Measurements from ENCODE around the gene KIF3B.
A peak's percentile ranks its signal among the peaks of the same experiment; 100 is the strongest.
"Not testable (repeated sequence)": the region's sequence is repeated elsewhere in the genome, so short reads cannot be mapped to it uniquely, and the experiment has no call there.

The KIF3B gene

DNA sequence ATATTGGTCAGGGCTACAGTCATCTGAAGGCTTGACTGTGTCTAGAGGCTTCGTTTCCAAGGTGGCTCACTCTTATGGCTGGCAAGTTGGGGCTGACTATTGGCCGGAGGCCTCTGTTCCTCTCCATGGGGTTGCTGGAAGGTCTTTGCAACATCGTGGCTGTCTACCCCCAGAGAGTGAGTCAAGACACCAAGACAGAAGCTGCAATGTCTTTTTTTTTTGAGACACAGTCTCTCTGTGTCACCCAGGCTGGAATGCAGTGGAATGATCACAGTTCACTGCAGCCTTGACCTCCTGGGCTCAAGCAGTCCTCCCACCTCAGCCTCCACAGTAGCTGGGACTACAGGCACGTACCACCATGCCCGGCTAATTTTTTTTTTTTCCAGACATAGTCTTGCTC is 29.4 kb upstream of the KIF3B start:
- DNase-seq = no peak

DNA sequence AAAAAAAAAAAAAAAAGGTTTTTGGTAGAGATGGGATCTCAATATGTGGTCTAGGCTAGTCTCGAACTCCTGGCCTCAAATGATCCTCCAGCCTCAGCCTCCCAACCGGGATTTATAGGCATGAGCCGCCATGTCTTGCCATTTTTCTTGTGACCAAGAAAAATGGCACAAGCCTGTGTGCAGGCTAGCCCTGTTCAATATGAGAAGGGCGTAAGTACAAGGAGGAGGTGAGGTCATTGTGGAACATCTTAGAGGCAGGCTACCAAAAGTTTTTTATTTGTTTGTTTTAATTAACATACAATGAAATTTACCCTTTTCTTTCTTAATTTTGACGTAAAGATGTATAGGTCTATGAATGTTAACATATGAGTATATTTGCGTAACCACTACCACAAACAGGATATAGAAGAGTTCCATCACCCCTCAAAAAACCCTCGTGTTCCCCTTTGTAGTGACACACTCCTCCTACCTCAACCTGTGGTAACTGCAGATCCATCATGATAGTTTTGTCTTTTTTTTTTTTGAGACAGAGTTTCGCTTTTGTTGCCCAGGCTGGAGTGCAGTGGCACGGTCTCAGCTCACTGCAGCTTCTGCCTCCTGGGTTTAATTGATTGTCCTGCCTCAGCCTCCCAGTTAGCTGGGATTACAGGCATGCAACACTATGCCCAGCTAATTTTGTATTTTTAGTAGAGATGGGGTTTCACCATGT is 28.3 kb upstream of the KIF3B start:
- DNase-seq = no peak

DNA sequence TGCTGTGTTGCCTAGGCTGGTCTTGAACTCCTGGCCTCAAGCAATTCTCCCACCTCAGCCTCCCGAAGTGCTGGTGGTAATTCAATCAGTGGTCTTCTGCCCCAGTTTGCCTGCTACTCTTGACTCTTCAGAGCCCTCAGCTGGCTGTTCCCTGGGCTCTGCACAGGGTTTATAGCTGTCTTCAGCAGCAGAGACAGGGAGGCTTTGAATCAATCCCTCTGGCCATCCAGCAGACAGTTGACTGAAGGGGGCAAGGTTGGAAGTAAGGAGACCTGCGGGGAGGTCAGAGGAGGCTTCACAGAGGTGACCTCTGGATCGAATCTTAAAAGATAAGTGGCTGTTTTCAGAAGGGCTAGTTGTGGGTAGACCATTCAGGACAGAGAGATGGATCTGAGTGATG is 26.0 kb upstream of the KIF3B start:
- no peak for DNase-seq

DNA sequence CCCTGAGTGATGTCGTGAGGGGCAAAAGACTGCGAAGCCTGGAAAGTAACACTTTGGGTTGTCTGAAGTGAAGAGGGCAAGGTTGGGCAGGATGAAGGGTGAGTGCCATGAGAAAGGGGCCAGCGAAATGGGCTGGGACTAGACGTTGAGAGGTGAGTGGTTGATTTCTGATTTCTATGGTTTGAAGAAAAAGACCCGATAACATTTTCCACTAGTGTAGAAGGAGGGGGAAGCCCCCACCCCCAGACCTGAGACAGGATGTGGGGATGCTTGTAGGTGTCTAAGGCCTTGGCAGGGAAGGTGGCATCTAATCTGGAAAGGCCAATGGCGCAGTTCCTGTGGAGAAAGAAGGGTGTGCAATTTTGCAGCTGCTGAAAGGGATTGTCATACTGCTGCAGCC is 25.3 kb upstream of the KIF3B start:
- DNase-seq = no peak

DNA sequence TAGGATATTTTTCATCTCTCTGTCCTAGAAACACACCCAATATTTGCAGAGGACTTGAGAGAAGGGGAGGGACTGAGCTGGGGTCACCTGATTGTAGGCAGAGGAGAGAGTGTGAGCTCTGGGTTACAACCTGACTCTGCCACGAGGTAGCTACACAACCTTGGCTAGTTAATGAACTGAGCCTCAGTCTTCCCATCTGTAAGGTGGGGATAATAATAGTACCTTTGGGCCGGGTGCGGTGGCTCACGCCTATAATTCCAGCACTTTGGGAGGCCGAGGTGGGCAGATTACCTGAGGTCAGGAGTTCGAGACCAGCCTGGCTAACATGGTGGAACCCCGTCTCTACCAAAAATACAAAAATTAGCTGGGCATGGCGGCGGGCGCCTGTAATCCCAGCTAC is 16.5 kb upstream of the KIF3B start:
- DNase-seq = not testable (repeated sequence)

DNA sequence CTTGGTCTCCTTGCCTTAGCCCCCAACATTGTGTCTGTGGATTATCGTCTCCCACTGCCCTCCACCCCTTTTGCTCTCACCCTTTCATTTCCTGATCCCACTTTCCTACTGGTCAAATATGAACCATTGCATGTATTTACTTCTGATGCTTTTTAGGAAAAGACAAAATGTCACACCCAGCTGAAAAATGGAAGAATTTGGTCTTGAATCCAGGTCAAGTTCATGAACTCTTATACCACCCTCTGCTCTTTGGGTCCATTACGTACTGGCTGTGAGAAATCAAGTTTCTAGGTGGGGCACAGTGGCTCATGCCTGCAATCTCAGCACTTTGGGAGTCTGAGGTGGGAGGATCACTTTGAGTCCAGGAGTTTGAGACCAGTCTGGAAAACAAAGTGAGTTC is 15.8 kb upstream of the KIF3B start:
- no peak for DNase-seq

DNA sequence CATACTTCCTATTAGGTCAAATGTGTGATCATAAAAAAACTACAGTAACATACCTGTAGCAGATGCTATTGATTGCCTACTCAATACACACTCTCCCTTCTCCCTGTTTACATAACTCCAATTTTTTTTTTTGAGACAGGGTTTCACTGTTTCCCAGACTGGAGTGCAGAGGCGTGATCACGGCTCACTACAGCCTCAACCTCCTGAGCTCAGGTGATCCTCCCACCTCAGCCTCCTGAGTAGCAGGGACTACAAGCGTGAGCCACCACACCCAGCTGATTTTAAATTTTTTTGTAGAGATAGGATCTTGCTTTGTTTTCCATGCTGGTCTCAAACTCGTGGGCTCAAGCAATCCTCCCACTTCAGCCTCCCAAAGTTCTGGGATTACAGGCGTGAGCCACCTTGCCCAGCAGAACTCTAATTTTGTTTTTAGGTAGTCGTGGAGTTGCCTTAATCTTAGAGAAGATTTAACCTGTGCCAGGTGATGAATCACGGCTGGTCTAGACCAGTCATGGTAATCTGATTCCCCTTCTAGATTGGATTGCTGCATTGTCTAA is 14.0 kb upstream of the KIF3B start:
- no peak for DNase-seq

DNA sequence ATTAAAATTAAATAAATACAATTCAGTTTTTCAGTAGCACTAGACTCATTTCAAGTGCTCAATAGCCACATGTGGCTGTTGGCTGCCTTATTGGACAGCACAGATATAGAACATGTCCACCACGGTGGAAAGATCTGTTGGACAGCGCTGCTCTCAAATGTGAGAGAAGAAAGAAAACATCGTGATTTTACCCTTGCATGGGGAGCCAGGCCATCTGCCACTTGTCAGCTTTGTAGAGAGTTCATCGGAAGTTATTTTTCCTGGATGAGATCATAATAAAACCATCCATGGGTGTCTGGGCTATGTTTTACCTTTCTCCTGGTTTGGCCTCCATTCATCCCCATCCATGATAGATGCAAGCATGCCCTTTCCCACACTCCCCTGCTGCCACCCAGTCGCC is 5.8 kb upstream of the KIF3B start:
- no peak for DNase-seq

DNA sequence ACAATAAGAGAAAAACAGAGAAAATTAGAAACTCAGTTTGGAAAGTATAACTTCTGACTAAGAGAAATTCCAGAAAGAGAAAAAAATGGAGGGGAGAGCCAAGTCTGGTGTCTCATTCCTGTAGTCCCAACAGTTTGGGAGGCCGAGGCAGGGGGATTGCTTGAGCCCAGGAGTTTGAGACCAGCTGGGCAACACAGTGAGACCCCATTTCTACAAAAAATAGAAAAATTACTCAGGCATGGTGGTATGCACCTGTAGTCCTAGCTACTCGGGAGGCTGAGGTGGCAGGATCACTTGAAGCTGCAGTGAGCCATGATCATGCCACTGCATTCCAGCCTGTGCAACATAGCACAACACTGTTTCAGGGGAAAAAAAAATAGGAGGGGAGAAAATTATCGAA is 3.1 kb upstream of the KIF3B start:
- DNase-seq = no peak

DNA sequence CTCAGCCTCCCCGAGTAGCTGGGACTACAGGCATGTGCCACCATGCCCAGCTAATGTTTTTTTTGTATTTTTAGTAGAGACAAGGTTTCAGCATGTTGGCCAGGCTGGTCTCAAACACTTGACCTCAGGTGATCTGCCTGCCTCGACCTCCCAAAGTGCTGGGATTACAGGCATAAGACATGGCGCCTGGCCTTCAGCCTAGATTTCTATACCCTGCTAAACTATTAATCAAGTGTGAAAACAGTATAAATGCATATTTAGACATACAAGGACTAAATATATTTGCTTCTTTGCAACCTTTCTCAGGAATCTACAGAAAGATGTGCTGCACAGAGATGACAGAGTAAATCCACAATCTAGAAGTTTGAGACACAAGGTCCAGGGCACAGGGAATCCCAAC is 2.3 kb upstream of the KIF3B start:
- not testable (repeated sequence) for DNase-seq

DNA sequence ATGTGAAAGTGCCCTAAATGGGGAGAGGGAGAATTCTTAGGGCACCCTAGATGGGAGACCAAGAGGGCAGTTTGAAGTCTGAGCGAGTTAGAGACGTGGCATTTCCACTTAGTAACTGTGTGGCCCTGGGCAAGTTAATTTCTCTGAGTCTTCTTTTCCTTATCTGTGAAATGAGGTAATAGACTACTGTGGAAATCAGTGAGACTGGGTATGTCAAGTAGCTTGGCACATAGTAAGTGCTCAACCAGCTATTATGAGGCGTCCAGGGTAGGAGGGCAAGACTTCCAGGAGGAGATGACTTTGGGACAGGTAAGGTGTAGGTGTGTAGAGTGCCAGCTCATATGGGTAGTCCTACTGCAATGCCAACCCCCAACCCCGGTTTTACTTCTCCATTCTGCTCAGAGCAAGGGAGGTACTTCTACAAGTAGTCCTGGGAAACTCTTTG is 770 bp downstream of the KIF3B start:
- DNase-seq = no peak

DNA sequence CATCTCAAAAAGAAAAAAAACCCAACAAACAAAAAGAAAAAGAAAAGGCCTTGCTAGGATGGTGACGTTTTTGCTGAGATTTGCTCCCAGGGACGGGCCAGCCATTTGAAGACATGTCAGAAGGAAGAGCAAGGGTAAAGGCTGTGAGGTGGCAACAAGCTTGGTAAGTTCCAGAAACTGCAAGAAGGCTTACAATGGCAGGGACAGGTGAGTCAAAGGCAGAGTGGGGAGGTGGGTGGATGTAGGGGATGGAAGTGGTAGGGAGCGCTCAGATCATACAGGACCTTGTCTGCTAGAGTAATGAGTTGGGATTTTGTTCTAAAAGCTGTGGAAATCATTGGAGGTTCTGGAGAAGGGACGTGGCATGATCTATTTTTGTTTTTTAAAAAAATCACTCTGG is 4.3 kb downstream of the KIF3B start:
- DNase-seq = no peak

DNA sequence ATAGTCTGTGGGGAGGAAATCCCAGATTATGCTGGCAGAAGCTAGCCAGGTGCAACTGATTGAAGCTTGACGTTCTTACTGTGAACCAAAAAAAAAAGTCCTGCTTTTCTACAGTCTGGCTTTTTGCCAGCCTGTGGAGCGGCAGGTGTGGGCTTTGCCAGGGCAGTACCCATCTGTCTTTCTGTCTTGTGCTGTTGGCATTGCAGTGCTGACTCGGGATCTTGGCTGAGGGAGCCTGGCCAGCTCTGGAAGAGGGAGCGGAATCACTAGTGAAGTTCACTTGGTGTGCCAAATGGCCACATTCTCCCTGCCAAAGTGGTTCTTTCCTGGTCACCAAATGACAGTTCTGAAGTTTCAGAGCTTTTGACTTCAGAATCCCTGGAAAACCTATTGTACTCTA is 5.0 kb downstream of the KIF3B start:
- DNase-seq = peak in 23 of 51 donors; percentile 1 to 42 (median 11)

DNA sequence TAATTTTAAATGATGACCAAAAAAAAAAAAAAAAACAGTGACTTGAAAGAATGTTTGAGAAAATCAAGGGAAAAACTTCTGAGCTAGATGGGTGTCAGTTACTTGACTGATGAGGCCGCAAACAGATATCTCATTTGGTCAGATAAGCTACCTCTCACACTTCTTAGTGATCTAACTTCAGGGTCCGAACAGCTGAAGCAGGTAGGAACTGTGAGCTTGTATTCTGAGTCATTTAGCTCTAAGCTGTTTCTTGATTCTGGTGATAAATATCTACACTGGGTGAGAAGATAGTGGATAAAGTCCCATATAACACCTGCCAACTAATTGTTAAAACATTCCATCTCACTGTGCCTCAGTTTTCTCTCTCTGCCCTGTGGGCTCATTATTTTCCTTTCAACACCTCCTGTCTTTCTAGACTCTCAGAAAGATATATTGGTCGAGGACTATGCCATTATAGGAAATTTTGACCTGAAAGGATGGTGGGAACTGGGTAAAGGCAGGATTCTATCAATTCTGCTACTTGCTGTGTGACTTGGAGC is 7.7 kb downstream of the KIF3B start:
- DNase-seq = no peak

DNA sequence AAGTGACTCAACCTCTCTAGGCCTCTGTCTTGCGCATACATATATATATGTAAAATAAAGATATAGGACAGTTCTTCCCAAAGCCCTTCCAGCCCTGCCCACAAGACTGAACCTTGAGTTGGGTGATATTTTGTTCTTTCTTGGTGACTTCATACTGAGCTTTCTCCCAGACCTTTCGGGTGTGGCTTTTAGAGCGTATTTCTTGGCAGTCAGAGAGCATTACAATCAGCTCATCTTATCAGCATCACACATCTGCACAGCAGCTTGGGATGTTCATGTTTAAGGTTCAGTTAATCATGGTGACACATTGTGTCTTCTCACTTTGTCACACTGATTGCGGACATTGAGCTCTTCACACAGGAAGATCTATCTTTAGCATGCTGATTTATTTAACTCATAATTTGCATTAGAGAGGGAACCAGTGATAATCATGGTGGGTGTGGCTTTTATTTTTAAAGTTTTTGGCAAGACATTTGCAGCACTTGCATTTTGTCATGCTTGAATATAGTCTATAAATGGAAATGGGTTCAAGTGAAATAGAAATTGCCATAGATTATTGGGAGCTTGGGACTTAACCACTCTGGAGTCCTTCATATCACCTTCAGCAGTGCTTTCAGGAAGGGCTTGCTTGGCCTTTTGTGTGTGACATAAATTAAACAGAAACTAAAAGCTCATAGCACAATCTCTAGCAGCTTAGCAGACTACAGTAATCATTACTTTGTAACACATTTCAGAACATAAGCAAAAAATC is 8.3 kb downstream of the KIF3B start:
- DNase-seq = peak in 1 of 51 donors; percentile 20

DNA sequence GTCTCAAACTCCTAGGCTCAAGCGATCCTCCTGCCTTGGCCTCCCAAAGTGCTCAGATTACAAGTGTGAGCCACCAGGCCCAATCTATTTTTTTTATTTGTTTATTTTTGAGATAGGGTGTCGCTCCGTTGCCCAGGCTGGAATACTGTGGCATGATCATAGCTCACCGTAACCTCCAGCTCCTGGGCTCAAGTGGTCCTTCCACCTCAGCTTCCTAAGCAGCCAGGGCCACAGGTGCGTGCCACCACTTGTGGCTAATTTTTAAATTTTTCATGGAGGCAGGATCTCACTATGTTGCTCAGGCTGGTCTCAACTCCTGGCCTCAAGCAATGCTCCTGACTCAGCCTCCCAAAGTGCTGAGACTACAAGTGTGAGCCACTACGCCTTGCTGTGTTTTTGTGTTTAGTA is 9.8 kb downstream of the KIF3B start:
- no peak for DNase-seq

DNA sequence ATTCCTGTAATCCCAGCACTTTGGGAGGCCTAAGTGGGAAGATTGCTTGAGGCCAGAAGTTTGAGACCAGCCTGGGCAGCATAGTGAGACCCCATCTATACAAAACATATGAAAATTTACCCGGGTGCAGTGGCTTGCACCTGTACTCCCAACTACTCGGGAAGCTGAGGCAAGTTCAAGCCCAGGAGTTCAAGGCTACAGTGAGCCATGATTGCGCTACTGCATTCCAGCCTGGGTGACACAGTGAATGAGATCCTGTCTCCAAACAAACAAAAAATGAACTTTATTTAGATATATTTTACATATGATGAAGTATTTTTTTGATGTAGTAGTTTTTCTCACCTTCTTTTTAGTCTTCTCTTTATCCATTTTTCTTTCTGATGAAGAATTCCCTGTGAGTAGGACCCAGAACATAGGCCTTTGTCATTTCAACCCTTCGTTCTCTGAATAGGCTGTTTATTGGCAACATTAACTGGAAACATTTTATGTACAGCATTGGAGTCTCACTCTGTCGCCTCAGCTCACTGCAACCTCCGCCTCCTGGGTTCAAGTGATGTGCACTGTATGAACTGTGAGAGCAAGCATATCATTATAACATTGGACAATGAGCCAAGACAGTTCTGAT is 10.9 kb downstream of the KIF3B start:
- DNase-seq = no peak

DNA sequence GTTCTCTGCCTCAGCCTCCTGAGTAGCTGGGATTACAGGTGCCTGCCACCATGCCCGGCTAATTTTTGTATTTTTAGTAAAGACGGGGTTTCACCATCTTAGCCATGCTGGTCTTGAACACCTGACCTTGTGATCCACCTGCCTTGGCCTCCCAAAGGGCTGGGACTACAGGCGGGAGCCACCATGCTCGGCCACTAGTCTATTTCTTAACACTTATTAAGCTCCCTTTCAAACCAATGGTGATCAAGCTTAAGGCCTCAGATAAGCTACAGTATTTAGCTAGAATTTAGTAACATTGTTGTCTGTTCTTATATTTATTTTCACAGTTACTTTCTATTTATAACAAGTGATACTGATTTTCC is 11.8 kb downstream of the KIF3B start:
- DNase-seq = not testable (repeated sequence)

DNA sequence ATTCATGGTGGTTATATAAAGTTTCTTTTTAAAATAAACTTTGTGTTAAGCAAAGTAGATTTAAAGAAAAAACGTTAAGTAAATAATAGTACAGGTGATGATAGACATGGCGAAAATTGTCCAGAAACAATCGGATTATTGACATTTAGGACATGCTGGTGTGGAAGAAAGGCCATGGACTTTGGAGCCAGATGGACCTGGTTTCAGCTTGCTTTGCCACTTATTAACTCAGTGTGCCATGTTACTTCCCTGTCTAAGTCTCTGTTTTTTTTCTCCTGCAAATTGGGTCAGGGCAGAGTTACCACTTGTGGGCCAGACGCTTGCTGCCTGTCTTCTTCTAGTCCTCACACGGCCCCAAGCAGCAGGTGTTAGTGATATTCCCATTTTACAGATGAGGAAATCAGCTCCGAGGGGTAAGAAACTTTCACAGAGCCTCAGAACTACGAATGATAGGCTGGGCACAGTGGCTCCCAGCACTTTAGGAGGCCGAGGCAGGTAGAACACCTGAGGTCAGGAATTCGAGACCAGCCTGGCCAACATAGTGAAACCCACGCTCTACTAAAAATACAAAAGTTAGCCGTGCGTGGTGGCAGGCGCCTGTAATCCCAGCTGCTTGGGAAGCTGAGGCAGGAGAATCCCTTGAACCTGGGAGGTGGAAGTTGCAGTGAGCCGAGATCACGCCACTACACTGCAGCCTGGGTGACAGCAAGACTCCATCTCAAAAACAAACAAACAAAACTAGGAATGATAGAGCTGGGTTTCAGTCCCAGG is 12.4 kb downstream of the KIF3B start:
- no peak for DNase-seq

DNA sequence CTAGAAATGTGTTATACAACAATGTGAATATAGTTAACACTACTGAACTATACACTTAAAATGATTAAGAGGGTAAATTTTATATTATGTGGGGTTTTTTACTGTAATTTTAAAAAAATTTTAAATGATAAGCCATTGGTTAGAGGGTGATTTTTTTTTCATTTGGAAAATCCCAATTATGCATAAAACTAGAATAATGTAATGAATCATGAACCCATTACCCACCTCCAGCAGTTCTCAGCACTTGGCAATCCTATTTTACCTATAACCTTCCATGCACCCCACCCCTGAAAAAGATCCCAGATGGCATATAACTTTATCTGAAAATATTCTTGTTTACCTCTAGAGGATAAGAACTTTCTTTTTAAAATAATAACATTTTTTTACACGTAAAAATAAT is 13.7 kb downstream of the KIF3B start:
- no peak for DNase-seq

DNA sequence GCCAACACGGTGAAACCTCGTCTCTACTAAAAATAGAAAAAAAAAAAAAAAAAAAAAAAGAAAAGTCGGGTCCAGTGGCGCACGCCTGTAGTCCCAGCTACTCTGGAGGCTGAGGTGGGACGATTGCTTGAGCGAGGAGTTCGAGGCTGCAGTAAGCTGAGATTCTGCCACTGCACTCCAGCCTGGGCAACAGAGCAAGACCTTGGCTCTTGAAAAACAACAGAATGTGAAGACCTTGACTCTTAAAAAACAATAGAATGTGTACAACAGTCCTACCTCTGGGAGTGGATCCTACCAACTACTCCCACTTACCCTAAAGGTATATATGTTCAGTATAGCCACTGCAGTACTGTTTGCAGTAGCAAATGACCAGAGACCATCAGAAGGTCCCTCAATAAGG is 15.1 kb downstream of the KIF3B start:
- no peak for DNase-seq

DNA sequence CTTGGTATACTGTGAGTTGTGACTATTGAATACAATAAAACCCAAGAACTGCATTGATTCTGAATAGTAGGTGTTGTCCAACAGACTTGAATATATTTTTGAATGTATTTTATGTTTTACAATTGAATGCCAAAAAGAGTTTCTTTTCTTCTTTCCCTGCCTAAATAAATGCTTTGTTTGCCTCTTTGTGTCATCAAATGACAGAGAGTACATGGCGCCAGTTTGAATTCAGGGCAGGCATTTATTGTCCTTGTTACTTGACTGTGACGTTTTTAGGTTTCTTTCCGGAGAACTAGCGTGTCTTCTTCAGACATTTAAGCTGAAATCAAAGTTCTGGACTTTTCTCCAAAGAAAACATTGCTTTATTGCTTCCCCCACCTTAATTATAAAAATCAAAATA is 16.6 kb downstream of the KIF3B start:
- DNase-seq = no peak
